Epidermal melanocyte (primary cell): Measurements from ENCODE around the gene MS4A3.
"Not testable (repeated sequence)": the region's sequence is repeated elsewhere in the genome, so short reads cannot be mapped to it uniquely, and the experiment has no call there.

Source experiments
- DNase-seq: peaks from one replicate; pipeline ENCODE4 v3.0.0; 2011; ENCODE audit warnings: low spot score; ENCODE audit not compliant: insufficient read length

Gene MS4A3

GRCh38 chr11:60056349-60056969 is at the start of gene MS4A3:
Gene MS4A3 (plus strand): TSS chr11:60056665. CDS start chr11:60061161, 4,496 bp downstream.
- DNase-seq = no peak

GRCh38 chr11:60016881-60017280 is 39.6 kb upstream of the MS4A3 start, which contains the start of gene OOSP4B:
Gene OOSP4B (plus strand): TSS chr11:60017181.
- DNase-seq = no peak

- DNase-seq = no peak
Observed at GRCh38 chr11:60018058-60018457, 38.4 kb upstream of the MS4A3 start.

GRCh38 chr11:60020376-60020775 is 36.1 kb upstream of the MS4A3 start:
- DNase-seq = not testable (repeated sequence)

GRCh38 chr11:60029015-60029632 is 27.3 kb upstream of the MS4A3 start:
- no peak for DNase-seq

GRCh38 chr11:60040109-60040508 is 16.4 kb upstream of the MS4A3 start, which contains the start of gene OOSP2:
Gene OOSP2 (plus strand): TSS chr11:60040409. CDS start chr11:60040460, 51 bp downstream.
- no peak for DNase-seq

- not testable (repeated sequence) for DNase-seq
Observed at GRCh38 chr11:60050422-60050821, 6.0 kb upstream of the MS4A3 start.

- DNase-seq = not testable (repeated sequence)
Observed at GRCh38 chr11:60050839-60051238, 5.6 kb upstream of the MS4A3 start.

- no peak for DNase-seq
Observed at GRCh38 chr11:60059052-60059451, 2.6 kb downstream of the MS4A3 start.

GRCh38 chr11:60059521-60060240 is 3.2 kb downstream of the MS4A3 start:
- no peak for DNase-seq

- DNase-seq = no peak
Observed at GRCh38 chr11:60064111-60064510, 7.6 kb downstream of the MS4A3 start.

GRCh38 chr11:60065801-60066200 is 9.3 kb downstream of the MS4A3 start:
- DNase-seq = no peak

GRCh38 chr11:60069450-60069849 is 13.0 kb downstream of the MS4A3 start:
- no peak for DNase-seq

- DNase-seq = not testable (repeated sequence)
Observed at GRCh38 chr11:60071644-60072043, 15.2 kb downstream of the MS4A3 start.

GRCh38 chr11:60077216-60077817 is 20.9 kb downstream of the MS4A3 start:
- no peak for DNase-seq

GRCh38 chr11:60077981-60078380 is 21.5 kb downstream of the MS4A3 start:
- DNase-seq = no peak

- DNase-seq = no peak
Observed at GRCh38 chr11:60078745-60079144, 22.3 kb downstream of the MS4A3 start.

GRCh38 chr11:60080535-60080934 is 24.1 kb downstream of the MS4A3 start:
- DNase-seq = no peak

- DNase-seq = no peak
Observed at GRCh38 chr11:60084631-60085273, 28.3 kb downstream of the MS4A3 start.

GRCh38 chr11:60085909-60086308 is 29.4 kb downstream of the MS4A3 start:
- DNase-seq = no peak

GRCh38 chr11:60087239-60087638 is 30.8 kb downstream of the MS4A3 start:
- DNase-seq = no peak
